K562 (cell line): ENCODE measurements around the gene TOM1L2. TPM values are rescaled to one million over a fixed set of nuclear protein-coding genes. Genes with fewer than 3 reads are reported as not detected.

Source experiments
- CEBPG ChIP-seq, 3 experiments: fragments of 200-800 bp in 1 of 3; sonication (Bioruptor generic) in 1 of 3; sonication (generic) in 1 of 3; formaldehyde crosslinking in 1 of 3; IDR thresholded peaks in 2 of 3; conservative IDR thresholded peaks in 1 of 3; 2 replicates each; pipeline versions ENCODE4 v1.6.1 to v1.8.0; 2016 to 2022; ENCODE audit warnings: missing compliant biosample characterization in 2 of 3, missing genetic modification characterization in 2 of 3, mild to moderate bottlenecking in 1 of 3, missing genetic modification reagents in 1 of 3
- CTCFL ChIP-seq: IDR thresholded peaks from 2 replicates; pipeline ENCODE4 v1.6.1; 2011; ENCODE audit warnings: borderline replicate concordance, low read depth, mild to moderate bottlenecking, moderate library complexity, low read length; ENCODE audit not compliant: insufficient read depth, poor library complexity, severe bottlenecking
- KDM5B ChIP-seq: fragments of 200-600 bp; sonication (generic); IDR thresholded peaks from 2 replicates; pipeline ENCODE4 v1.6.1; 2012; ENCODE audit warnings: low read depth, mild to moderate bottlenecking, moderate library complexity, low read length, control low read depth, inconsistent platforms; ENCODE audit not compliant: insufficient replicate concordance
- LCOR ChIP-seq: sonication (generic); formaldehyde crosslinking; IDR thresholded peaks from 2 replicates; pipeline ENCODE4 v1.8.0; 2022; ENCODE audit warnings: mild to moderate bottlenecking, missing genetic modification reagents
- MGA ChIP-seq: fragments of 450-650 bp; IDR thresholded peaks from 2 replicates; pipeline ENCODE4 v1.6.1; 2016; ENCODE audit warnings: mild to moderate bottlenecking, moderate library complexity
- RBM22 ChIP-seq: fragments of 200-400 bp; formaldehyde crosslinking; IDR thresholded peaks from 2 replicates; pipeline ENCODE4 v1.6.1; 2018; ENCODE audit warnings: low read length, low read depth; ENCODE audit not compliant: poor library complexity, severe bottlenecking
- TEAD2 ChIP-seq: fragments of 450-650 bp; IDR thresholded peaks from 2 replicates; pipeline ENCODE4 v1.6.1; 2016; ENCODE audit warnings: missing genetic modification characterization, control low read depth, missing compliant biosample characterization
- TFAP4 ChIP-seq: sonication (generic); formaldehyde crosslinking; IDR thresholded peaks from 2 replicates; pipeline ENCODE4 v1.8.0; 2022; ENCODE audit warnings: missing genetic modification reagents, mild to moderate bottlenecking, moderate library complexity, borderline replicate concordance
- ZFP91 ChIP-seq: sonication (generic); formaldehyde crosslinking; IDR thresholded peaks from 2 replicates; pipeline ENCODE4 v1.8.0; 2022; ENCODE audit warnings: mild to moderate bottlenecking, missing genetic modification reagents
- ZNF23 ChIP-seq: fragments of 250-450 bp; sonication (Bioruptor Pico); IDR thresholded peaks from 2 replicates; pipeline ENCODE4 v1.4.0; 2020; ENCODE audit warnings: mild to moderate bottlenecking
- polyA plus RNA-seq, 8 experiments: library from polyadenylated mRNA; depleted of rRNA in 4 of 8; stranded (reverse) in 5 of 8; unstranded in 3 of 8; fragments of >200 nt; fragmentation: Nextera tagmentation in 2 of 8; fragmentation: Illumina TruSeq in 1 of 8; extraction: Ambion mirVana in 2 of 8; extraction: Trizol in 1 of 8; gene quantifications; 2 replicates each; pipeline versions ENCODE4 v1.2.1 to v1.2.3, GENCODE V29; 2011 to 2014; ENCODE audit warnings: inconsistent platforms in 1 of 8, missing spikeins in 1 of 8
- total RNA-seq, 7 experiments: library from RNA; depleted of rRNA in 6 of 7; stranded (reverse); fragments of >200 nt in 6 of 7; fragmentation: Illumina TruSeq in 2 of 7; extraction: Trizol in 2 of 7; gene quantifications; 2 replicates each; pipeline versions ENCODE4 v1.2.1 to v1.2.3, GENCODE V29; 2011 to 2021; ENCODE audit warnings: low replicate concordance in 1 of 7

TOM1L2 gene
- total and polyA plus RNA-seq, 9 of the 15 experiments (the other 6 are each of a cell fraction or from before 2014, with no cell fraction given) = 0.07 to 6.0 (median 2.5) TPM

GRCh38 chr17:17834974-17835373, 137.2 kb downstream of the TOM1L2 start (continued):
- TF ChIP-seq CTCFL (no peak), LCOR (no peak), TEAD2 (tag) (no peak), ZNF23 (CRISPR knock-in tag) (no peak), TFAP4 (no peak), CEBPG (CRISPR knock-in tag; IDR thresholded peaks at IDR 0.05) (no peak), CEBPG (tag; conservative IDR thresholded peaks at IDR 0.05 in 1 of 2, IDR thresholded peaks at IDR 0.05 in 1 of 2) (no peak), MGA (peak; percentile 30; the same call in 1 of the 2 replicates), KDM5B (no peak), ZFP91 (CRISPR knock-in tag) (0 out of 2 replicates have a peak, but pooled peaks have one; percentile 59), RBM22 (no peak)
